ENCODE results near the gene PPP5C.

PPP5C gene

DNA sequence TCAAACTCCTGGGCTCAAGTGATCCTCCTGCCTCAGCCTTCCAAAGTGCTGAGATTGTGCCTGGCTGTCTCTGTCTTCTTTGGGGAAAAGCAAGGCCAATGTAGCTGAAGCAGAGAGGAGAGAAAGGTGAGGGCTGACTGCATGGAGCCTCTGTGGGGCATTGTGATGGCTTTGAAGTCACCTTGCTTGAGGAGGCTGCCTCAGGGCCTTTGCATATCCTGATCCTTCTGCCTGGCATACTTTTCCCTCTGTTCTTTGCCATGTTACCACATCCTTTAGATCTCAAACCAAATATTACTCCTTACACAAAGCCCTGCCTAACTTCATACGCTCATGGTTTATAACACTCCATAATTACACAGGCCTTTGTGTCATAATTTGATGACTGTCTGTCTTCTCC, 9.4 kb upstream of the PPP5C start:
- DNase-seq, result no peak

DNA sequence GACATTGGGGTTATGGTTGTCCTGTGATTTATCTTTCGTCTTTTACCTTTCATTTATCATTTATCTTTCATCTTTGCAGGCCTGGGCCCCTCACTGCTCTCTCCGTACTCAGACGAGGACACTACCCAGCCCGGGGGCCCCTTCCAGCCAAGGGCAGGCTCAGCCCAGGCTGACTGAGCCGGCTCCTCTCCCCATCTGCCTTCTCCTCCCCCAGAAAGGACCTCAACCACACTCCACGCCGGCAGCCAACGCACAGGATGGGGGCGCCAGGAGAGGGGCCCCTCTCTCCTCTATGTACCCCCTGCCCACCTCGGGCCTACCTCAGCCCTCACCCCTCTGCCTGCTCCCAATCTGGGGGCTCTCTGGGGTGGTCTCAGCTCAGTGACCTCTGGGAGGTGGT, 7.4 kb upstream of the PPP5C start:
- no peak for DNase-seq

DNA sequence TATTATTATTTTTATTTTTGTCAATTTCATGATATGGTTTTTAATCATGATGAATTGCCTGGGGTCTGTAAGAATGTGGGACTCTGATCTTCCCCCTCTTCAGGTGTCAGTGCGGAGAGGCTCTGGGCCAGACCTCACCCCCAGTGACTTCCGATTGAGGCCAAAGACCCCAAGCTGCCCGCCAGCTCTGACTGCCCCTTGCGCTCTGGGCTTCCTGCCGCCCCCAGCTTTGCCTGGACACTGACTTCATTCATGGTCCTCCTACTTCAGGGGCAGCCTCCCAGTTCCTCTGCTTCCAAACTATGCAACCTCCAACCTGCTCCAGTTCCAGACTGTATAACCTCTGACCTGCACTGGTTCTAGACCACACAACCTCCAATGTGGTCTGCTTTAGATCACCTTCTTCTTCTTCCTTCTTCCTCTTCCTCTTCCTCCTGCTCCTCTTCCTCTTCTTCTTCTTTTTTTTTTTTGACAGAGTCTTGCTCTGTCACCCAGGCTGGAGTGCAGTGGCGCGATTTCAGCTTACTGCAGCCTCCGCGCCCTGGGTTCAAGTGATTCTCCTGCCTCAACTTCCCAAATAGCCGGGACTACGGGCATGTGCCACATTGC, 6.7 kb upstream of the PPP5C start:
- DNase-seq, result no peak

DNA sequence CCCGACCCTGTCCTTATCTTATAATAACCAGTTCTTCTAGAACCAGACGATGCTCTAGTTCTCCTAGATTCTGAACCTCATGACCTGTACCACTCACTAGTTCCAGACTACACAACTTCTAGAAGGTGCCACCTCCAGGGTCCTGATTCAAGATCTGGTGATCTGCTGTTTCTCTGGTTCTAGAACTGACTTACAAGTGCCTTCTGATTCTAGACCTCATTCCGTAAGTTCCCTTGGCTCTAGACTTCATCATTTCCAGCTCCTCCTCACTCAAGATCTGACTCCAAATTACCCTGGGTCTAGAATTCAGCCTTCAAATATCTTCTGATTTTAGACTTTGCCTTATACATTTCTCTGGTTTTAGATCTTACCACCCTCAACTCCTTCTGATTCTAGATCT, 5.0 kb upstream of the PPP5C start:
- DNase-seq, result no peak

DNA sequence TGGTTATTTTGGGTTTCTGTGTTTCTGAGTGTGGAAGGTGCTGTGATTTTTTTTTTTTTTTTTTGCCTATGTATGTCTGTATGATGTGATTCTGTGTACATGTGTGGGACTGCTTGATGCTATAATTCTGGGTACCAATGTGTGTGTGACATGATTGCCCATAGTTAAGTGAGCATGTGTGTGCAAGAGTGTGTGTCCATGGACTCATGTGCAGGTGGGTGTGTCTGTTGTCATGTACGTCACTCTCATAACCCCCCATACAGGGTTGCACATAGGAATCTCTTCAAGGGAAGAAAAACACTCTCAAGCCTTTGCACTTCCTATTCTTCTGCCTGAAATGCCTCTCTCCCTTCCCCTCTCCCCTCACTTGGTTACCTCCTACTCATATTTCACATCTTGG, 2.5 kb upstream of the PPP5C start:
- no peak for DNase-seq

DNA sequence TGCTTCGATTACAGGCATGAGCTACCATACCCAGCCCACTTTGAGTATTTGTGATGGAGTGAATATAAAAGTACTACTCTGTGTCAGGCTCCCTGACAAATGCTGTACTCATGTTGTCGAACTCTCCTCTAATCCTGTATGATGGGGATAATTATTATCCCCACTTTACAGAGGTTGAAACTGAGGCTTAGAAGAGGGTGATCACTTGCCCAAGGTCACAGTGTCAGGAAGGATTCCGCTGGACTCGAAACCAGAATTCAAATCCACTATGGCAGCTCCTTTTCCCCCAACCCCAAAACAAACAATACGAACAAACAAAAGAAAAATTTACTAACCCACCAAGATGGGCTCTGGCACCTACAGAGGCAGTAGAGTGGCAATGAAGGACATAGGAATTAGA, 1.7 kb upstream of the PPP5C start:
- no peak for DNase-seq

DNA sequence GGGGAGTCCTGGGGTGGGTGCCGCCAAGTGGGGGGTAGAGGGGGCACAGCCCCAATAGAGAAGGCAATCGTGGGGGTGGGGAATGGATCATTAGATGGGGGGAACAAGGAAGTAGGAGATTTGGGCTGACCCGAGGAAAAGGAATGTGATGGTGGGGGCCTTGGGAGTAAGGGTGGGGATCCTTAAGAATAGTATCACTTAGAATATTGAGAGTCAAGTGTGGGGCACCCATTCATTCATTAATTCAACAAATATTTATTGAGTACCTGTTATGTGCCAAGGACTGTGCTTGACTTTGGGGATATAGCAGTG, 641 bp downstream of the PPP5C start:
- DNase-seq, result no peak

DNA sequence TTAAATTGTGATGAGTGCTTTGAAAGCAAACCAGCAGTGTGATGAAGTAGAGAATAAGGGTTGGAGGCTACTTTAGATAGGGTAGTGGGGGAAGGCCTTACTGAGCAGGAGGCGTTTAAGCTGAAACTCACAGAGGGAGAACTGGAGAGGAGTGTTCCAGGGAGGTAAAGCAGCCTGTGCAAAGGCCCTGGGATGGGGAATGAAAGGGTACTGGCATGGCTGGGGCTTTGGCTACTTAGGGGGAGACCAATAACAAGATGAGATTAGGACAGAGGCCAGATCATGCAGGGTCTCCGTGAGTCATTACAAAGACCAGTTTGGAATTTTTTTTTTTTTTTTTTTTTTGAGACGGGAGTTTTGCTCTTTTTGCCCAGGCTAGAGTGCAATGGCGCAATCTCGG, 1.1 kb downstream of the PPP5C start:
- no peak for DNase-seq

DNA sequence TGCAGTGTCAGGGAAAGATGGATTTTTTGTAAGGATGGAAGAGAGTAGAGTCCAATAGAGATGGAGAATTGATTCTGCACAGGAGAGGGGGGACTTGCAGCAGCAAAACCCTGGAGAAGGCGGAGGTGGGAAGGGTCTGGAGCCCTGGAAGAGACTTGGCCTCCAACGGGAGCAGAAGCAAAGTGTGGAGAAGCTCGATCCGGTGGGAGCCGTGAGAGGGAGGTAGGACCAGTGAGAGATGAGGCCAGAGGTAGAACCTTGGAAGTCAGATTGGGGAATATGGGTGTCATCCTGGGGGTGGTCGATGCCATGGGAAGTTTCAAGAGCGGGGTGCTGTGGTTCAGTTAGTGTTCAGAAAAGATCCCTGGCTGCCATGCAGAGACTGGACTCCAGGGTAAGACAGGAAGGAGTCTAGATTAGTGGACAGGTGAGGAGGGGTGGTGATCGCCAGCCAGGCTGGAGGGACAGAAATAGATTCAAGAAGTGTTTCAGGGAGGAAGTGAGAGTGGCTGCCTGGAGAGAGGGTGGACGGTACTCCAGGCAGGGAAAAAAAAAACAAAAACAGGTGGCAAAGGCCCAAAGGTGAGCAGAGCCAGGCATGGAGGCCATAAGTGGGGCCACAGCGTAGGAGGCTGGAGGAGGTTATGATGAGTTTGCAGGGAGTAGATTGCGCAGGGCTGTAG, 2.6 kb downstream of the PPP5C start:
- DNase-seq, result no peak

DNA sequence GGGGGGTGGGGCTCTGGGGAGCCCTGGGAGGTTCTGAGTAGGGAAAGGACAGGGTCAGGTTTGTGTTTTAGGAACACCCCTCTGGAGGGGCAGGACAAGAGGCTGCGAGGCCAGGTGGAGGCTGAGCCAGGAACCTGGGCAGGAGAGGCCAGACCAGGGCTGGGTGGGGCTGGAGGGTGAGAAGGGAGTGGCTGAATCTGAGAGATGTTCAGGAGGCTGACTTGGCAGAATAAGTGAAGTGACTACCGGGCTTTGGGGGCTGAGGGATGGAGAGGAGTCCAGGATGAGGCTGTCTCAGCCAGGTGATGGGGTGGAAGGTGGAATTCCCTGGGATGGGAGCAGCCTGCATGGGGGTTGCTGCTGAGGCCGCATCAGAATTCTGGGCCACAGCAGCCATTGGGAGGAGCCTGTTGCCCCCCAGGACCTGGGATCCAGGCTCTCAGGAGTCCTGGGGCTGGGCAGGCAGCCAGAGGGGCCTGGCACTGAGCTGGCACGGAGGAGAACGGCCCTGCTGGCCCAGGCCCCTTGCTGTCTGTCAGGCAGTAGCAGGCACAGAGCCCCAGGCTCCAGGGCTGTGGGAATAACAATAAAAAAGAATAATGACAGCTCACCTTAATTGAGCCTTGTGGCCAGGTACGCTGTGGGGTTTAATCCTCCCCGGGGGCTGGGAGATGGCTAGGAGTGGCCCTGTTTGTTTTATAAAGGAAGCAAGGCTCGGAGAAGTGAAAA, 3.3 kb downstream of the PPP5C start:
- no peak for DNase-seq

DNA sequence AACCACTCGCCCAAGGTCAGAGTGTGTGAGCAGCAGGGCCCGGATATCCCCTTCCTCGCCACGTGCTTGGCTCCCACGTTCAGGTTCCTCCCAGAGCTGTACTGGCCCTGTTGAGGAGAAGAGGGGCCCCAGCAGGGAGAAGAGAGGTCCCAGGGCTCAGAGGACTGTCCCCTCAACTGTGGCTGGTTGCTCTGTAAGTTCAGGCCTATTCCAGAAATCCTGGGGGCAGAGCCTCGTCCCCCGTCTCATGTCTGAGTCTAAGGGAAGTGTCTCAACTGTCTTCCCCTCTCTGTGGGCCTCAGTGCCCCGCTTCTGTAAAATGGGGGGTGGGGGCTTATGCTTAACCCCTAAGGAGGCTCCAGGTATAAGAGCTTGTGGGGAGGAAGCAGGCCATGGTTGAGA, 3.9 kb downstream of the PPP5C start:
- DNase-seq, result no peak

DNA sequence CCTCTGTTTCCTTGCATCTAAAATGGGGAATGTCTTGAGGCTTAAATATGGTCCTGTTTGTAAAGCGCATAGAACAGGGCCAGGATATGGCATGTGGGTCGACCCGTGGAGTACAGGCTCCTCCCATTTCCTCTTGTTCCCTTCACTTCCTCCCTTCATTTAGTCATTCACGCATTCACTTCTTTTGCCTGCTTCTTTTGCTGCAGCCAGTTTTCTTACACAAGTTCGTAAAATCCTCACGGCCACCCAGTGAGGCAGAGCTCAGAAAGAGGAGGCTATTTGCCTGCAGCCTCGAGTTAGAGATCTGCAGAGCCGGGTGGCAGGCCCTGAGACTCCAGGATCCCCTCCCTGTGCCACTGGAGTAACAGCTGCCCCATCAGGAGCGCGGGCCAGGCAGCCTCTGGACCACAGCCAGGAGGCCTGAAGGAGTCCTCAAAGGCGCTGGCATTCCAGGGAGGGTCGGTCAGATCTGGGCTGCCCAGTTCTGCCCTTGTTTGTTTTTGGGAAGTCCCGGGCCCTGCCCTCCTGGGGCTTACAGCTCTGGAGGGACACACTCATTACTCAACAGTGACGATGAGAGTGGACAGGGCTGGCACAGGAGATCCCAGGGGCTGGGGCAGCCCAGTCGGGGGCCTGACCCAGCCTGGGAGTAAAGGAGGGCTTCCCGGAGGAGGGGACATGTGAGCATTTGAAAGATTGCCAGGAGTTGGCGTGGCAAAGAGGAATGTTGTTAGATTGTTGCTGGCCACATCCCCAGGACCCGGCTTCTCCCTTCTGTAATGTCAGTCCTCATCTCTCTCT, 4.6 kb downstream of the PPP5C start:
- no peak for DNase-seq

DNA sequence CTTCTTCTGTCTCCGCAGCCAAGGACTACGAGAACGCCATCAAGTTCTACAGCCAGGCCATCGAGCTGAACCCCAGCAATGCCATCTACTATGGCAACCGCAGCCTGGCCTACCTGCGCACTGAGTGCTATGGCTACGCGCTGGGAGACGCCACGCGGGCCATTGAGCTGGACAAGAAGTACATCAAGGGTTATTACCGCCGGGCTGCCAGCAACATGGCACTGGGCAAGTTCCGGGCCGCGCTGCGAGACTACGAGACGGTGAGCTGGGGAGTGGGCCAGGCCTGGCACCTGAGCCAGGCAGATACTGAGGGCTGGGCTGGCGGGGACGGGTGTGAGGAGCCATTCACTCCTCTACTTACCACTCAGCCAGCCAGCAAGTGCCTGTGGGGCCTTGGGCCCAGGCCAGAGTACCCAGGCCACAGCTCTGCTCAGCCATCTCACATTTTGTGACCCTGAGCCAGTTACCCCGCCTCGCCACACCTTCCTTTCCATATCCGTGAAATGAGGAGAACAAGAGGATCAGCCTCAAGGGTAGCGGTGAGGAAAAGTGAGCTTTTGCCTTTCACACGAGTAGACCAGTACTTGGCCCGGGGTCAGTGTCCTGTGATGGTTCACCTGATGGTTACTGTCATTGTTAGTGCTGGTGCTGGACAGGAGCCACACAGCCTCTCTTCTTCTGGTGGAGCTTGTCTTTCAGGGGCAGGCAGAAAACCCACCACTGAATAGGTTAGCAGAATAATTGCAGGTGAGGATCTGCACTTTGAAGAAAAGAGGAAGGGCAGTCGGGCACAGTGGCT, 7.0 kb downstream of the PPP5C start:
- no peak for DNase-seq

DNA sequence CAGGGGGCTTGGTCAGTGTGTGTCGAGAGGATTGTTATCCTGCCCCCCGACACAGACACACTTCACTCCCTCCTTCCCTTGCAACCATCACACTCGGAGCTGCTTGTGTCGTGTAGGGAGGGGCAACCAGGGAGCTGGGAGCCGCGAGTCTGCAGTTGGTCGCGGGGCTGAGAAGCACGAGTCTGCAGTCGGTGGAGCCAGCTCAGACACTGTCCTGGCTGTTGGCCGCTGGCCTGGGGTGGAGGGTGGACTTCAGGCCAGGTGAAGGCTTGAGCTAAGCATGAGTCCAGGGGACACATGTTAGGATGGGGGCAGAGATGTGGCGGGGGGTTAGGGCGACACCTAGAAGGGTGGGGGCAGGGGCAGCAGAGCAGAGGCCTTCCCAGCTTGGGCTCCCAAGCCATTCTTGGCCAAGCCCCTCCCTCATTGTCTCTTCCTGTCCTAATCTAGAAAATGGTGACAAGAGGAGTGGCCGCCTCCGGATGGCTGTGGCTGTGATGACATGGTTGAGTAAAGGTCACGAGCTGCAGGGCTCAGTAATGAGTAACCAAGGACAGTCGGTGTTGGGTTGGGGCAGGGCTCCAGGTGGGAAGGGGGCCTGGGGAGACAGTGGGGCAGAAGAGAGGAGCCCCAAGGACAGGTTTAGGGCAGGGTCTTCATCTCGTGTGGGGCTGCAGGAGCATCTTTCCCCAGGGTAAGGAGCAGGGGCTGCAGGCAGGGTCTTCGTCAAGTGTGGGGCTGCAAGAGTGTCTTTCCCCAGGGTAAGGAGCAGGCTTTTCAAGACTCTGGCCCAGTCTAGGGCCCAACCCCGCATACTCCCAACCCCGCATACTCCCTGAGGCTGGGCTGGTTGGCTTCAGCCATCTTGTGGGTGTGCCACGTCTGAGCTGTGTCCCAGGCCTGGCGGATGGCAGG, 8.6 kb downstream of the PPP5C start:
- no peak for DNase-seq

DNA sequence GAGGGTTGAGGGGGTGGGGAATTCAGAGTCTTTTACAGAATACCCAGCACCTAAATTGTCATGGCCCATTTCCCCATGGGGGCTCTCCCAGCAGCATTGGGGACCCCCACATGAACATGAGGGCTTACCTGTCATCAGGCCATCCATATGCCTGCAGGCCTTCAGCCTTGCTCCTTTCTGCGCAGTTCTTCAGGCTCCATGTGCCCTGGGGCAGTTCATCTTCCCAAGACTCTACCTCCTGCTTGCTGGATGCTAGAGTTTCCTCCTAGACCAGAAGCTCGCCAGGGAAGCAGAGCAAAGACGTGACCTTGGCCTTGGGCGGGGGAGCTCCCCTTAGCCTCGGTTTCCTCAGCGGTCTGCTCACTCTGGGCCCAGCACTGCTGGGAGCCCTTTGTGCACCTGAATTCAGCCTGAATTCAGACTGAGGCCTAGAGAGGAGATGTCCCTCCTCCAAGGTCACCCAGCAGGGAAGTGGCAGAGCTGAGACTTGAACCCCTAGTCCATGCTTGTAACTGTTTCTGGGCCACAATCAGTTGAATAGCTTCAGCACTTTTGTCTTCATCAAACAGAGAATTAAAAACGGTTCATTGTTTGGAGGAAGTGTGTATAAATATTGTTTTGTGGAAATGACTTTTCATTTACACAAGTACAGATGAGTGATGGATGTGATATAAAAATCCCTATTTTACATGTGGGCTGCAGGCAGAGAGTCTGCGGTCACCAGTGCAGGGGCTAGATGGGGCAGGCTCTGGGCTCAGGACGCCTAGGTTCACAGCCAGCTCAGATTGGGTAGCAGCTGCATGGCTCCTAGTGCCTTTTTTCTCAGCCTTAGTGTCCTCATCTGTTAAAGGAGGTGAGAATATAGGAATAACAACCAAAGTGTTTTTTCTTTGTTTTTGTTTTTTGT, 9.5 kb downstream of the PPP5C start:
- no peak for DNase-seq

DNA sequence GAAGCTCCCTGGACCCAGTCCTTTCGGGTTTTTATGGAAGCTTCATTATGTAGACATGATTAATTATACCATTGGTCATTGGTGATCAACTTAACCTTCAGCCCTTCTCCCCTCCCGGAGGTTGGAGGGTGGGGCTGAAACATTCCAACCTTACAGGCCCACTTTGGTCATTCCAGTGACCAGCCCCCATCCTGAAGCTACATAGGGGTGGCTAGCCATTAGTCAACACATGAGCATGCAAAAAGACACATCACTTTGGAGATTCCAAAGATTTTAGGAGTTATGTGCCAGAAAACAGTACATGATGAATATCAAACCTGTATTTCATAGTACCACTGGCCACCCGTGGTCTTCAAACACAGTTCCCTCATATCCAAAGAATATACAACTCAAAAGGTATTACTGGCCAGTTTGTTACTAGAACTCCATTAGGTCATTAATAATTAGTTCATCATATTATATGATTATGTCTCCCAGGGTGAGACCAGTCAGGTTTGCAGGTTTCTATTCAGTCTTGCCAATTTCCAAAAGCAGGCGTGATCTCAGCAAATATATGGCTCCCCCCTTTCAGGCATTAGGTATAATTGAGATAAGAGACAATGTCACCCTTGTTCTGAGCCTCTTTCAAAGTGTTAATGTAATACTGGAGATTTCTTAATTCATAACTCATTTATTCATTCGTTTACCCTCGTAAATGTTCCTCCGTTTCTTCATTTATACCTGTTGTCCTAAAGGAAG, 11.1 kb downstream of the PPP5C start:
- DNase-seq, result no peak

DNA sequence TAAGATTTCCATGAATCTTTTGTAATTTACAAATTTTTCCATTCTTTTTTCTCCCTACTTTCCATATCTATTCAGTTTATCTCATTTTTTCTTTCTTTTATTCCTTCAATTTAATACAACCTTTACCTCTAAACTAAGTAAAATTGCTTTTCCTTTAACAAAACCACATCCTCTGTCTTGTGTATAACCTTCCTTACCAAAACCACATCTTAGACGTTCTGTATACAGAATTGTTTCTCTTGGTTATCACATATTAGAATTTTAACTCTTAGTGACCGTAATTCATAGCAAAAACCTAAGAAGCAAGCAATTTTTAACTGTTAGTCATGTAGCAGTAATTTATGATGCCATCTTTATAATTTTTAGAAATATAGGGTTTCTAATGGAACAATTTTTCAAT, 15.0 kb downstream of the PPP5C start:
- DNase-seq, result no peak

DNA sequence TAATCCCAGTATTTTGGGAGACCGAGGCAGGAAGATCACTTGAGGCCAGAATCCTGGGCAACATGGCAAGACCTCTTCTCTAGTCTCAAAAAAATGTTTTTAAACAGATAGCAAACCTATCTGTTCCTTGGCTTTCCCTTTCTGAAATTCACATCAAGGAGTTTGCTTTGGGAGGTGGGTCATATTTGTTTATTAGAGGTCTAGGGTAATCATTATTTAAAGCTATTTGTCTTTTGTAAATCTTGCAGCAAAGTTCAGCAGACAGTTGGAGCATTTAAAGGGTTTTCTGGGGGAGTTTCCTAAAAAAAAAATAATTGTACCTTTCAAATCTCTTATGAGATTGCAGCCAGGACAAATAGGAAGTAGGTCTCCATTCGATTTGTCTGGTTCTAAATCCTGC, 17.5 kb downstream of the PPP5C start:
- DNase-seq, result no peak

DNA sequence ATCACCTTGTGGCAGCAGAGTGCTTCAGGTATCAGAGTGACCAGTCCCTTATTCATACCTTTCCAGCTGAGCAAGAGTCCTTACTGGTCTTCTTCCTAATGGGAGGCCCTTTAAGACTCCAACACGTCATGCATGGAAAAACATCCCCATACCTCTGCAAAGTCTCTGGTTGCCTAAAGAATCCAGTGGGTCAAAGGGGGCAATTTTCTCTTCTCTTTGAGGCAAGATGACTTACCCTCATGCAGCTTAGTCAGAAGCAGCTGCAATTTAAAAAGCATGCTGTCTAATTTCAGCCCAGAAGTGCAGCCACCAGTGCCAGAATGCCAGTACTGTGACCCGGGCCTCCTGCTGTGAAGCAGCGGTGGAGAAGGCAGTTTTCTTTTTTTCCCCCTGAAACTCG, 18.7 kb downstream of the PPP5C start:
- no peak for DNase-seq
